ENCODE results near the gene DEFB115.
"Not testable (repeated sequence)": the region's sequence is repeated elsewhere in the genome, so short reads cannot be mapped to it uniquely, and the experiment has no call there.

The DEFB115 gene, protein sequence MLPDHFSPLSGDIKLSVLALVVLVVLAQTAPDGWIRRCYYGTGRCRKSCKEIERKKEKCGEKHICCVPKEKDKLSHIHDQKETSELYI

DNA sequence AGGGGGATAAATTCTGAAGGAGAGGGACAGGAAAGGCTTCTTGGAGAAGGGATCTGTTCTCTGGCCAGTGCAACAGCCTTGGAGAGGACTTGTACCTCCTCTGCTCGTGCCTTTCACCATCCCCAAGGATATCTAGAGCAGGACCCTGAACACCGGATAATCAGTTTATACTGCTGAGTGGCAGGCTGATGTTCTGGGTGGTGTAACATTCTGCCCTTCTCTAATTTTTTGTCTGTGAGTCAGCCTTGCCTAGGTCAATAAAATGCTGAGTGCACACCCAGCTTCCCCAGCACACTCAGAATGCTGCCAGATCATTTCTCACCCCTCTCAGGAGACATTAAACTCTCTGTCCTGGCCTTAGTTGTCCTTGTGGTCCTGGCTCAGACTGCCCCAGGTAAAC lies at the start of gene DEFB115:
DEFB115 (plus strand) TSS at position 301 of the 400 bp plus-strand sequence; CDS start at position 301, 0 bp downstream.
- no peak for FAIRE-seq

DNA sequence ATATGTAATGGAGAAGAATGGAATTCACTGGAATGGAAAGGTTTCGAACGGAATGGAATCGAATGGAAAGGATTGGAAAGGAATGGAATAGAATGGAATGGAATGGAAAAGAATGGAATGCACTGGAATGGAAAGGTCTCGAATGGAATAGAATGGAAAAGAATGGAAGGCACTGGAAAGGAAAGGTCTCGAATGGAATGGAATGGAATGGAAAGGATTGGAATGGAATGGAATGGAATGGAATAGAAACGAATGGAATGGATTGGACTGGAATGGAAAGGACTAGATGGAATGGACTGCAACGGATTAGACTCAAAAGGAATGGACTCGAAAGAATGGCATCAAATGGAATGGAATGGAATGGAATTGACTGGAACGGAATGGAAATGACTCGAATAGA lies 20.5 kb upstream of the DEFB115 start:
- FAIRE-seq, result no peak

DNA sequence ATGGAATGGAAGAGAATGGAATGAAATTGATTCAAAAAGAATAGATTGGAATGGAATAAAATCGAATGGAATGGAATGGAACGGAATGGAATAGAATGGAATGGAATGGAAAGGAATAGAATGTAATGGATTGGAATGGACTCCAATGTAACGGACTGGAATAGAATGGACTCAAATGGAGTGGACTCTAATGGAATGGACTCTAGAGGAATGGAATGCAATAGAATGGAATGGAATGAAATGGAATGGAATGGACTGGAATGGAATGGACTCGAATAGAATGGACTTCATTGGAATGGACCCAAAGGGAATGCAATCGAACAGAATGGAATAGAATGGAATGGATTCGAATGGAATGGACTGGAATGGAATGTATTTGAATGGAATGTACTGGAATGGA lies 19.7 kb upstream of the DEFB115 start:
- no peak for FAIRE-seq

DNA sequence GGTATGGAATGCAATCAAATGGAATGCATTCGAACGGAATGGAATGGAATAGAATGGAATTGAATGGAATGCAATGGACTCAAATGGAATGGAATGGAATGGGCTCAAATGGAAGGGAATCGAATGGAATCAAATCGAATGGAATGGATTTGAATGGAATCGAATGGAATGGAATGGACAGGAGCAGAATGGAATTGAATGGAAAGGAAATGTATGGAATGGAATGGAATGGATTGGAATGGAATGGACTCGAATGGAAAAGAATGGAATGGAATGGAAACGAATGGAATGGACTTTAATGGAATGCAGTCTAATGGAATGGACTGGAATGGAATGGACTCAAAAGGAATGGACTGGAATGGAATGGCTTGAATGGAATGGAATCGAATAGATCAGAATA lies 18.3 kb upstream of the DEFB115 start:
- no peak for FAIRE-seq

DNA sequence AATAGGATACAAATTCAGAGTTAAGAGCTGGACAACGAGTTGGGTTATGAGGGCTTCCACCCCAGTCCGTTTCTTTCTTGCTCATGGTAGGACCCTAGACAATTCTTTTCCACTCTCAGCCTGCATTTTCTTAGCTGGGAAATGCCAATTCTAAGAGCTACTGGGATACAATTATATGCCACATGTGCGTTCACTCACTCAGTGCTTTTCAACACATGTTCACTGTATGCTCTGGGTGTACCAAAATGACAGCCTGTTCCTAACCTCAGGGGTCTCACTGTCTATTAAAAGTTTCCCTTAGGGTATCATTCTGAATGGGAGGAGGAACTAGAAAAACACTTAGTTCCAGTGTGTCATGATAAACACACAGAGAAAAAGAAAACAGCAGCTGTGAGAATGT lies 505 bp upstream of the DEFB115 start:
- no peak for FAIRE-seq

DNA sequence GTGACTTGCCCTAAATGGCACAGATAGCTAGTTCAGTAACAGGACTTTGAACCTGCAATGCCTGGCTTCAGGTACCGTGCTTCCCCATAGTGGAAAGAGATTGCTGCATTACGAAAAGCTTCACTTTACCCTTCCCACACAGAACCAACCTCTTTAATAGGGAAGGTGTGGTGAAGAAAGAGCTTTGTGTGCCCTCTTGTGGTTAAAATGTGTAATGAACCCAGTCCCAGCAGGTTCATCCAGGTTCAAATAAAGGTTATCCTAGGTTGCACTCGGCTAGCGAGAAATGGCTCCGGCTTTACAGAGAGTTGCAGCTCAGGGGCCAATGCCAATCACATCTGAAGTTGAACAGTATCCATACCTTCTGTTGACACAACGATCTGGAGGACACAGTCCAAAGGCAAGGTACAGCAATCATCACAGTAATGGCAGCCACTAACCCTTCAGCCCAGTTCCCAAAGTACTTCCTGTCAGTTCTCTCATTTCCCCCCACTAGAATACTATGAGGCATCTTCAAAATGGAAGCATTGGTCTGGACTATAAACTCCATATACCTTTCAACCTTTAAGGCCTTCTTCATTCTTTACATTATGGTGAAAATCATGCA lies 3.0 kb downstream of the DEFB115 start:
- no peak for FAIRE-seq

DNA sequence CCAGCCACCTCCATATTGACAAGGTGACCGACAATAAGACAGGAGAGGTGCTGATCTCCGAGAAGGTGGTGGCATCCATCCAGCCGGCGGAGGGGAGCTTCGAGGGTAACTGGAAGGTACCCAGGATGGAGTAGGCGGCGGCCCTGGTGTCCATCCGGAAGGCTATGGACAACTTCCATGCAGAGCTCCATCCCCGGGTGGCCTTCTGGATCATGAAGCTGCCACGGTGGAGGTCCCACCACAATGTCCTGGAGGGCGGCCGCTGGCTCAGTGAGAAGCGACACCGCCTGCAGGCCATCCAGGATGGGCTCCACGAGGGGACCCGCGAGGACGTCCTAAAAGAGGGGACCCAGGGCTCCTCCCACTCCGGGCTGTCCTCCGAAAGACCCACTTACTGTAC lies 17.0 kb downstream of the DEFB115 start:
- FAIRE-seq, result no peak

DNA sequence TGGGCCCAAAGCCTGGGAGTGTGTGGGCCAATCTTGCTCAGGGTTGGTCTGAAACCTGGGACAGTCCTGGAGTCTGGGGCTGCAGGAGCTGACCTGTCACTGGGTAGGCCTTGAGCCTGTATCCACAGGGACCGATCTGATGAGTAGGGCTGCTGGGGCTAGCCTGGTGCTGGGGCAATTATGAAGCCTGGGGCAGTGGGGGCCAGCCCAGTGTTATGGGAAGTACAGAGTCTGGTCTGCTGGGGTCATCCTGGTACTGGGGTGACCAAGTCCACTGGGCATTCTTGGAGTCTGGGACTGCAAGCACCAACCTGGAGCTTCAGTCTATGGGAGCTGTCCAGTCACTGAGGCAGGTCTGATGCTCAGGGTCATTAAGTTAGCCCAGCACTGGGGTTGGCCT lies 20.7 kb downstream of the DEFB115 start:
- no peak for FAIRE-seq

DNA sequence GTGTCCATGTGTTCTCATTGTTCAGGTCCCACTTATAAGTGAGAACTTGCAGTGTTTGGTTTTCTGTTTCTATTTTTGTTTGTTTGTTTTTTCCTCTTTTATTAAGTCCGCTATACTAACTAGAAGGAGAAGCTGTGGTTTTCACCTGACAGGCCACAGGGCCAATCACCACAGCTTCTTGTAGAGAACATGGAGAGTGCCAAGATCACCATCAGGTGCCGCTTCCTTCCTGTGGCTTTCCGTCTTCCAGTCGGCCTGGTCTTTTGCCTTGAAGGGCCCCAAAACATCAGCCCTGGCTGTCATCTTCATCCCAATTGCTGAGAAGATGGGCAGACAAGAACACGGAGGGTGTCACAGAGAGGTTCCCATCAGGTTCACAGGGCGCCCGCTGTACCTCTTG lies 27.5 kb downstream of the DEFB115 start:
- FAIRE-seq, result not testable (repeated sequence)

DNA sequence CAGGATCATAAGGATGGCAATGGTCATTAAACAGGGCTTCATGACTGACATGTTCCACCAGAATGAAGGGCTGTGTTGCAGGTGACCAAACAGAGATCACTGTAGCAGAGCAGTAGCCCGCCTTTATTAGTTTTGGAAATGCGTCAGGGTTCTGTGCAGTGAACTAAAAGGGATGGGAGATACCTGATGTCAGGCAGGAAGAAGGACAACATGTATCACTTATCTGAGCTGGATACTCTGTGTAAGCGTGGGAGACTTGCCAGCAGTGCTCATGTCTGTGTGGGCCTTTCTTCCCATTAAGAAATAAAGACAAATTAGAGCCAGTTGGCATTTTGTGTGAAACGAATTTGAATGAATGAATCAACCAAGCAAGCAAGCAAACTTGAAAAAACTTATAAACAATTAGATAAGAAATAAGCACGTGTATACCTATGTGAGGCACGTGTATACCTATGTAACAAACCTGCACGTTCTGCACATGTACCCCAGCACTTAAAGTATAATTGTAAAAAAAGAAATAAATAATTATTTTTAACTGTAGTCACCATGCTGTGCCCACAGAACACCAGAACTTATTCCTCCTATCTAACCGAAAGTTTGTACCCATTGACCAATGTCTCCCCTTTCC lies 51.2 kb downstream of the DEFB115 start, which contains the start of gene DEFB116:
DEFB116 (minus strand) TSS at position 51 of the 628 bp plus-strand sequence; CDS start at position 51, 0 bp downstream.
- FAIRE-seq, result no peak
